ENCODE data around the gene TRIM58.

The TRIM58 gene, protein sequence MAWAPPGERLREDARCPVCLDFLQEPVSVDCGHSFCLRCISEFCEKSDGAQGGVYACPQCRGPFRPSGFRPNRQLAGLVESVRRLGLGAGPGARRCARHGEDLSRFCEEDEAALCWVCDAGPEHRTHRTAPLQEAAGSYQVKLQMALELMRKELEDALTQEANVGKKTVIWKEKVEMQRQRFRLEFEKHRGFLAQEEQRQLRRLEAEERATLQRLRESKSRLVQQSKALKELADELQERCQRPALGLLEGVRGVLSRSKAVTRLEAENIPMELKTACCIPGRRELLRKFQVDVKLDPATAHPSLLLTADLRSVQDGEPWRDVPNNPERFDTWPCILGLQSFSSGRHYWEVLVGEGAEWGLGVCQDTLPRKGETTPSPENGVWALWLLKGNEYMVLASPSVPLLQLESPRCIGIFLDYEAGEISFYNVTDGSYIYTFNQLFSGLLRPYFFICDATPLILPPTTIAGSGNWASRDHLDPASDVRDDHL

GRCh38 chr1:247857069-247857984, at the start of gene TRIM58:
Gene TRIM58 (plus strand): TSS chr1:247857187. CDS start chr1:247857247, 60 bp downstream.
- DNase-seq (ENCODE audit: low spot score): no peak

GRCh38 chr1:247812637-247813036, 44.4 kb upstream of the TRIM58 start:
- no peak for DNase-seq (ENCODE audit: low spot score)

DNA sequence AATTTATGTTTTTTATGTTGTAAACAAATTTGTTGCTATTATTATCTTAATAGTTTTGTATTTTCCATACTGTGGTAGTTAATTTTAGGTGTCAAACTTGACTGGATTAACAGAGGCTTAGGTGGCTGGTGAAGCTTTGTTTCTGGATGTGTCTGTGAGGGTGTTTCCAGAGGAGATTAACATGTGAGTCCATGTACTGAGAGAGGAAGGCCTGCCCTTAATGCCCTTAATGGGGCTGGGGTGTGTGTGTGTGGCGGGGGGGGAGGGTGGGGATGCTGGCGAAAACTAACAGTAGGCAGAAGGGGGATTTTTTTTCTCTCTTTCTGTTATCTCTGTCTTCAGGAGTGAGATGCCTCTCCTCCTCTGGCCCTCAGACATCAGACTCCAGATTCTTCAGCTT, 34.9 kb upstream of the TRIM58 start:
- no peak for DNase-seq (ENCODE audit: low spot score)

GRCh38 chr1:247824023-247824422, 33.0 kb upstream of the TRIM58 start, which contains the start of gene OR14A16:
Gene OR14A16 (minus strand): TSS chr1:247824119. CDS start chr1:247815729, 8,390 bp downstream.
- no peak for DNase-seq (ENCODE audit: low spot score)

DNA sequence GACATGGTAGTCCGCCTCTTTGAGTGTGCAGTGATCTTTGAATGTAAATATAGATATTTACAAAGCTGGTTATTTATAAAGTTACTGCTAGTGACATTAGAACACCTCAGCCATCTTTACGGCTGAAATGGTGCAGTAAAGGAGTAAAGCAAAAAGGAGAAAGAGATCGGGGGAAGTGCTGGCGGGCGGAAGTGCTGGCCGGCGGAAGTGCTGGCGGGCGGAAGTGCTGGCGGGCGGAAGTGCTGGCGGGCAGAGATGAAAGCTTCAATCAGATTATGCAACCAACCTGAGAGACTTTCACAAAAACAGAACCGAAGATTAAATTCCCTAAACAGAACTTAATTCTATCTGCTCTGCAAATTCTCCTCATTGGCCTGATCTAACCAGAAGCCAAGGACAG, 31.6 kb upstream of the TRIM58 start:
- no peak for DNase-seq (ENCODE audit: low spot score)

DNA sequence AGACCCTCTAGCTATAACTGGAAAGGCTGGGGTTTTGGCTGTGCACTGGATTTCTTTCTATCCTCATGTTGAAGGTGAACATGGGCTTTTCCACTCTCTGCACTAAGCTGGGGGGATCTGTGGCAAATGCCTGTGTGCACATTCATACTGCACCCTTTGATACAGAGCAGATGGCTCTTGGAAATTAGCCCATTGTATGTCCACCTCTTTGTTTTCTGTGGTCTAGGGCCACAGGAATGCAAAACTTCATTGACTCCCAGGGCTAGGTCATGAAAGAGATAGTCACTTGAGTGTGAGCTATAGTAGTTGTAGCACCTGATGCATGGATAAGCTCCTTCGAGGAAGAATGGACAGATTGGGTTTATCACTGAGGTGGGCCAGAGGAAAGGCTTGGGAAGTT, 27.3 kb upstream of the TRIM58 start:
- DNase-seq (ENCODE audit: low spot score): no peak

DNA sequence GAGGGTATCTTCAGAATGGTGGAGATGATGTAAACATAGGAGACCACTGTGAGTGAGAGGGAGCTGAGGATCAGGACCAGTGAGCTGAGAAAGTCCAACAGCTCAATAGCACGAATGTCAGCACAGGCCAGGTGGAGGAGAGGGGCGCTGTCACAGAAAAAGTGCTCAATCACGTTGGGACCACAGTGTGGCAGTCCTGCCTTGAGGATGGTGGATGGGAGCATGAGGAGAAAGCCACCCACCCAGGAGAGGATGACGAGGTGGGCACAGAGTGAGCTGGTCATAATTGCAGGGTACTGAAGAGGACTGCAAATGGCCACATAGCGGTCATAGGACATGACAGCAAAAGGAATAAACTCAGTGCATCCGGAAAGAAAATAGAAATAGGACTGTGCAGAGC, 23.4 kb upstream of the TRIM58 start:
- DNase-seq (ENCODE audit: low spot score): no peak

GRCh38 chr1:247840818-247841217, 16.2 kb upstream of the TRIM58 start:
- DNase-seq (ENCODE audit: low spot score): no peak

DNA sequence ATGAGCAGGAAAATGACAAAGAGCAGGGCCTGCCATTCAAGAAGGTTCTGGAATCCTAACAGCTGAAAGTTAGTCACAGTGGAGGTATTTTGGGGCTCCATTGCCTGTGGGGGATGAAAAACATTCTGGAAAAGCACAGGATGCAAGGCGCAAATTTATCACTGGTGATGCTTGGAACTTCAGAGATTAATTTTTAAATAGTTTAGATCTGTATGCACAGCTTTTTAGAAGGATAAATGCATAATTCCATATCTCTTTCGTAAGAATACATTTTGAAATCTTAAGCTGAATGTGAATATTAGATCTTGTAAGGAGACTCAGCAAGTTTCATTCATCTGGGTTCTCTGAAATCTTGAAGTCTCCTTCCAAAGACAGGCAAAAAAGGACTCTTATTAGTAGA, 15.2 kb upstream of the TRIM58 start, which contains the start of gene OR11L1:
OR11L1 (minus strand) TSS at position 101 of the 400 bp plus-strand sequence; CDS start at position 101, 0 bp downstream.
- DNase-seq (ENCODE audit: low spot score): no peak

DNA sequence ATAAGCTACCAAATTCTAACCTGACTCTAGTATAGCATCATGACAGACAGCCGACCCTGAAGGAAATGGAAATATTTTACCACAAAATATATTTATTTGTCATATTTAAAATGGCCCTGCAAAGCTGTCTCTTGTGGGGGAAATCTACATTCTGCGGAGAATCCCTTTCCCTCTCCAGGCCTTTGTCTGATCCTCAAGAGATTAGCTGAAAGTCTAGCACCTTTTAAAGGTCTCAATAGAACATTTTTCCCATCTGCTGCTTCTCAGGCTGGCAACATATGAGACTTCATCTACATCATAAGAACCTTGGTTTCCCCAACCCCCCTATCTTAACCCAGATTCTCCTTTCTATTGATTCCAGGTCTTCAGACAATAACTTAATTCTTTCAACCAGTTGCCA, 13.6 kb upstream of the TRIM58 start:
- DNase-seq (ENCODE audit: low spot score): no peak

DNA sequence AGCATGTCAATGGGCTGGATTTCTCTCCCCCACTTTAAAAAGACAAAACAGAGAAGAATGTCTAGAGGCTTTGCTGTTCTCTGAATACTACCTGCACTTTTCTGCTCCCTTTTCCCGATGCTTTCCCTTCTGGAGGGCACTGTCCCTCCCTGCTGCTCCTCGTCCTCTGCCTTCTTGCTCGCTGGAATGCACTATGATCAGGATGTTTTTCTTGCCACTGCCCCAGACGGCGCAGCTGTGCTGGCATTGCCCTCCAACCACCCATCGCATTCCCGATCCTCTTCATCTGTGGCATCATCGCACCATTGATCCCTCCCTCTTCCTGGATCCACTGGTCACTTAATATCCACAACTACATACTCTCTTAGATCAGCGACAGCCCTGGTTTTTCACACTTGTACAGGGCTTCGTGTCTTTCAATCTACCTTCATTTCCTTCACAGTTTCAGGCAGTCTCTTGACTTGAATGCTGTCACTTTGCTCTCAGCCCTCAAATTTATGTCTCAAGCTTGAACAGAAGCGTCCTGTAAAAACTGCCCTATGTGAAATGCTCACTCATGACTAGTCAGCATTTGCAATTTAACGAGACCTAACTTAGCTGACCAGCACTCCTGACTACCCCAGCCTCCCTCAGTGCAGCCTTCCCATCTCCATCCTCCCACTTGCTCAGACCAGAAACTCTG, 11.8 kb upstream of the TRIM58 start:
- no peak for DNase-seq (ENCODE audit: low spot score)

GRCh38 chr1:247845693-247846017, 11.3 kb upstream of the TRIM58 start:
- no peak for DNase-seq (ENCODE audit: low spot score)

- no peak for DNase-seq (ENCODE audit: low spot score)
Measured at GRCh38 chr1:247848346-247848745, 8.6 kb upstream of the TRIM58 start.

GRCh38 chr1:247849616-247850015, 7.4 kb upstream of the TRIM58 start:
- DNase-seq (ENCODE audit: low spot score): no peak

GRCh38 chr1:247854899-247855545, 2.0 kb upstream of the TRIM58 start:
- no peak for DNase-seq (ENCODE audit: low spot score)

DNA sequence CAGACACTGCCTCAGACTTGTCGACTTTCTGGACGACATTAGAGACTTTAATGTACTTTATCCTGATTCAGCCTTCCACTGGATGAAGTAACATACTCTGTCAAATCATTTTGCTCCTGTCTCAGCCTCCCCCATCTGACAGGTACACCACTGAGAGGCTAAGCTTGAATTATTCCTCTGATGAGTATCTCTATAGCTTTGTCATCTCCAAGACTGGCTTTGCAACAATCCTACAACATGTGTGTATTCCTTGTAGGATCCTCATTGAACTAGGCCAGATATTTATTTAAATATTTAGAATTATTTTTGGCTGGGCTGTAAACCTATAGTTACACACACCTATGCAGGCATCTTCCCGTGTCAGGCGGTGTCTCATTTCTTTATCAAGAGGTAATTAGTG, 1.1 kb upstream of the TRIM58 start:
- no peak for DNase-seq (ENCODE audit: low spot score)

DNA sequence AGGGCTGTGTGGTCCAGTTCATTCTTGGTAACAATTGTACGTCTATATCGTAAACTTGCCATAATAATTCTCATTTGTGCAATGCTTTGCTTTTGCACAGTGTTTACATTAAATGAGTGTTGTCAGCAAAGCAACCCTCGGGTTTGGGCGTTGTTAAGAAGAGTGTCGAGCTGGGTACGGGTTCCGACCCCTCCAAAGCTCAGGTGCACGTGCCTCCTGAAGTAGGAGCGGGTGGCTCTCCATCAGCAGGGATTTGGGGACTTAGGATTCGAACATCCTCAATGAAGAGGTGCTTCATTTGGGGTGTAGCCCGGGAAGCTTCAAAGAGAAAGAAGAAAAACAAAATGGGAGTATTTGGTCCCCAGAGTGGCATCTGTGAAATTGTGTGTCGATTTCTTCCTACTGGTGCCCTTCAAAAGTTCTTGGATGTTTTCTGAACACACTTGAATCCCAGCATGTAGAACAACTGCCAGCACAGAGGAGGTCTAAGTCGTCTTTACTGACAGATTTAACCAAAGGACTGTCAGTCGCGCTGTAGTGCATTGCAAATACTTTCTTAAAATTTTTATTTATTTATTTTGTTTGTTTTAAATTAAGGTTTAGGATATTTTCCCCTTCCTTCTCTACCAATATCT, 1.1 kb downstream of the TRIM58 start:
- no peak for DNase-seq (ENCODE audit: low spot score)

DNA sequence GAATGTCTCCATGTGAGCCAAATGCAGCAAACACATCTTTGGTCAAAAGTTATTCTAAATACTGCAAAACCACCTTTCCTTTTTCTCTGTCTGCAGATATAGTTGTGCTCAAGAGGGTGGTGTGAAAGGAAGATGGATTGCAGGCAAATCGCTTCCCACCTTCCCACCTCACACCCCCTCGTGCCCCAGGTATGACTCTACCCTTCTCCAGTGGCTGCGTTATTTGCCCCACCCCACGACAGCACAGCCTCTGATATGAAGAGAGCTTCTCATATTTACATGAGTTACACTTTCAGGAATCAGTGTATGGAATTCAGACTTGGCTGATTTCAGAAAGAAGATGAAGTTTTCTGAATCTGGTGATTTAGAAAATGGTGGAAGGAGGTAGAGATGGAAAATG, 5.8 kb downstream of the TRIM58 start:
- no peak for DNase-seq (ENCODE audit: low spot score)

DNA sequence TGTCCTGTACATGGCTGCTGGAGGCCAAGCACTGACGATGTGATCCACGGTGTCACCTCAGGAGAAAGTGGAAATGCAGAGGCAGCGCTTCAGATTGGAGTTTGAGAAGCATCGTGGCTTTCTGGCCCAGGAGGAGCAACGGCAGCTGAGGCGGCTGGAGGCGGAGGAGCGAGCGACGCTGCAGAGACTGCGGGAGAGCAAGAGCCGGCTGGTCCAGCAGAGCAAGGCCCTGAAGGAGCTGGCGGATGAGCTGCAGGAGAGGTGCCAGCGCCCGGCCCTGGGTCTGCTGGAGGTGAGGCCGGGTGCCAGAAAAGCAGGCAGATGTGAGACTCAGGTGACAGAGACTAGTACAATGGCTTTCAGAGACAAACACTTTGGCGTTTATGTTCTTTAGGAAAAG, 7.7 kb downstream of the TRIM58 start:
- no peak for DNase-seq (ENCODE audit: low spot score)

DNA sequence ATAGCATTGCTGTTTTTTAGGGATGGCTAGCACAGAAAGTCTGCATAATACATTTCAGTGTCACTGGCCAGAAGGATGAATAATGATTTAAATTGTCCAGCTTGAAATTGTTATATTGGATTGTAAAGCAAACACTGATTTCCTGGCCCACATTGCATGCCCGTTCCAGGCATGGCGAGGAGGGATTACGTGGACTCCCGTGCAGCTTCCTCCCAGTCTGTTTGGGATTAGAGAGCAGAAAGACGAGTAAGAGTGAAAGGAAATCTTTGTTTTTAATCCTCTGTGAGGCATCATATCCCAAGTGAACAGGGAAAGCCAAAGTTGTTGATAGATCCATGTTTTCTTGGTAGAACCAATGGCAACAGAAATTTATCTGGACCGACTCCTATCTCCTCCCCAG, 8.4 kb downstream of the TRIM58 start:
- no peak for DNase-seq (ENCODE audit: low spot score)

DNA sequence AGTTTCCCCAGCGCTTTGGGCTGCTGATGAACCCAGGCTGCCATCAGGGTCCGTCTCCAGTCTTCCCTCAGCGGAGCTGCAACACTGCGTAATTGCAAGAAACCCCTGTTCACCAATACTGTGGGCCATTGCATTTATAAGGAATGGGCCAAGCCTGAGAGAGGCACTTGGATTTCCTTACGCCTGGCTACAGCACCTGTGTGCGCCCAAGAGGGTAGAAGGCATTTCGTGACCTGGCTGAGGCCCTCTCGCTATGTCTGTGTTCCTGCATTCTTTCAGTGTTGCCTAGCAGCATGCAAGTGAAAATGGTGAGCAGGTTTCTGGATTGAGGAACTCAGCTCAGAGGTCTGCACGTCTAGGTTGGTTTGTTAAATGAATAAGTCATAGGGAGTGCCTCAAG, 26.4 kb downstream of the TRIM58 start:
- DNase-seq (ENCODE audit: low spot score): no peak
